Fibroblast of mammary gland (primary cell): Measurements from ENCODE around the gene IFIT1B.

Experiments used
- DNase-seq: peaks from one replicate; pipeline ENCODE4 v3.0.0-alpha.2; 2010; ENCODE audit warnings: low read depth
- H3K4me3 ChIP-seq: 2 replicates; pipeline ENCODE4 v1.5.1; 2011; ENCODE audit warnings: low read depth, mild to moderate bottlenecking, low read length, moderate library complexity; ENCODE audit not compliant: control insufficient read depth
- TF ChIP-seq, protein P1 (sequence below): conservative IDR thresholded peaks from 2 replicates; pipeline ENCODE4 v1.5.1; 2011; ENCODE audit warnings: low read depth, low read length, inconsistent platforms; ENCODE audit not compliant: control insufficient read depth, insufficient read depth

The IFIT1B gene

DNA sequence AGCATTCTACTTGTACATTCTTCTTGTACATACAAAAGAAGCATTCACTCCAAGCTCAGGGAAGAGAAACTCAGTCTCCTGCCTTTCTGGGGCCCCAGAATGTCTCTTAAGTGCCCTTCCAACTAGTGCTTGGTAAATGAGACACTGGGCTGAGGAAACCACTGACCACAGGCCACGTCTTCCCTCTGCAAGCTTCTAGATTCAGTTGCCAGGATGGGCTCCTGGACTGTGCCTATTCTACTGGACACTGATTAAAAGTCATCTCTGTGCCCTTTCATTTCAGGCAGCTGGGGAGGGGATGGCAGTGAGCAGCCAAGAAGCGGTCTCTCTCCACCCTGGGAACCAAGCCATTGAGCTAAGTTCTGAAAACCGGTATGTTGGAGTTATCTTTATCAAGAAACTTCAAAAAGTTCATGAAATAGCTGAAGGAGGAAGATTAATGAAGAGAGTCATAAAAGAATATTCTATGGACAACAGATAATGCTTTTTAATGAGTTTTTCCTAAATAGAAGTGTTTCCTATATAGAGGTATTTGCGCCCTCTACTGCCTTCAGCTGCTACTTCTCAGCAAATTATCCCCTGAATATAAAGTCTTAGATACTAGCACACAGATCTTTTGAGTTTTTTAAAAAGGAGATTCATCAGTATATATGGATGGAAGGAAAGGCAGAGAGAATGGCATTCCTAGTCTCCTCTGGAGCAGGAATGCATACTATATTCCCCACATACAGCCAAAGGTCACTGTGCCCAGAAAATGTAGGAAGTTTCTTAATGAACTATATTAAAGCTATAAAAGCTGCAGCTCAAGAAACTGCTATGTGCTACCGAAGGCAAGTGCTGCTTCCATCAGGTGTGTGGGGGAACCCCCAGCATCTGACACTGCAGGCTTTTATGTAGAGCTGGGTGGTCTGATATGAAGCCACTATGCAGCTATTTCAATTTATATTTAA, 8.4 kb upstream of the IFIT1B start:
- H3K4me3 ChIP-seq, result no peak overlapping the region
- TF ChIP-seq, protein P1, sequence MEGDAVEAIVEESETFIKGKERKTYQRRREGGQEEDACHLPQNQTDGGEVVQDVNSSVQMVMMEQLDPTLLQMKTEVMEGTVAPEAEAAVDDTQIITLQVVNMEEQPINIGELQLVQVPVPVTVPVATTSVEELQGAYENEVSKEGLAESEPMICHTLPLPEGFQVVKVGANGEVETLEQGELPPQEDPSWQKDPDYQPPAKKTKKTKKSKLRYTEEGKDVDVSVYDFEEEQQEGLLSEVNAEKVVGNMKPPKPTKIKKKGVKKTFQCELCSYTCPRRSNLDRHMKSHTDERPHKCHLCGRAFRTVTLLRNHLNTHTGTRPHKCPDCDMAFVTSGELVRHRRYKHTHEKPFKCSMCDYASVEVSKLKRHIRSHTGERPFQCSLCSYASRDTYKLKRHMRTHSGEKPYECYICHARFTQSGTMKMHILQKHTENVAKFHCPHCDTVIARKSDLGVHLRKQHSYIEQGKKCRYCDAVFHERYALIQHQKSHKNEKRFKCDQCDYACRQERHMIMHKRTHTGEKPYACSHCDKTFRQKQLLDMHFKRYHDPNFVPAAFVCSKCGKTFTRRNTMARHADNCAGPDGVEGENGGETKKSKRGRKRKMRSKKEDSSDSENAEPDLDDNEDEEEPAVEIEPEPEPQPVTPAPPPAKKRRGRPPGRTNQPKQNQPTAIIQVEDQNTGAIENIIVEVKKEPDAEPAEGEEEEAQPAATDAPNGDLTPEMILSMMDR, result peak; percentile 74
- DNase-seq, result peak; percentile 65

DNA sequence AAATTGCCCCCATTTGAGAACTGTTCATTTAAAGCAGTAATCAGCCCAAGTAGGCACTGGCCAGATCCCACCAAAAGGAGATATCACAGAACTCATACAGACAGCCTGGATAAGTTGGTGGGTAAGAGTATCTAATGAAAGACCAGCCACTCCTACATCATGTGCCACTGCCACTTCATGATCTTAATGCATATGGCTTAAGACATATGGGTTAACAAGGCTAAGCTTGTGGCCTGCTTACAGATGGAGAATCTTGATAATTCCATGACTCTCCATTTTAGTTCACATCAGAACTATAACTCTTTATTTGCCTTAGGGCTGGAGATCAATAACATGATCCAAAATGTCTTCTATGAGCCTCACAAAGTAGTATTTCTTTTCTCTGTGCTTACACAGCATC, 6.8 kb upstream of the IFIT1B start:
- no peak overlapping the region for H3K4me3 ChIP-seq
- no peak for DNase-seq
- TF ChIP-seq, protein P1, result no peak

DNA sequence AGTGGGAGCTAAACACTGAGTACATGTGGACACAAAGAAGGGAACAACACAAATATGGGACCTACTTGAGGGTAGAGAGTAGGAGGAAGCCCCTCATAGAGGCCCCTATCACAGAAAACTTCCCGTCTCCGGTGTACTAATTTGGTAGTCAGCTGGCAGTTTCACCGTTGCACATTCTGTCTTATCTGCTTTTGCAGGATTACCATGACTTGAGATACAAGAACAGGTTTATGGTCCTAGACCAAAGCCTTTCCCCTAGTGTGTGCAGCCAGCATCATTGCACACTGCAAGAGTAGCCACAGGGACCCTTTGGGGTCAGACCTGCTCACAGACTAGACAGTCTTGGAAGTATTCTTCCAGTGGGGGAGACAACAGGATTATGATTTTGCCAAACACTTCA, 5.9 kb upstream of the IFIT1B start:
- no peak overlapping the region for H3K4me3 ChIP-seq
- TF ChIP-seq, protein P1, result no peak
- no peak for DNase-seq

DNA sequence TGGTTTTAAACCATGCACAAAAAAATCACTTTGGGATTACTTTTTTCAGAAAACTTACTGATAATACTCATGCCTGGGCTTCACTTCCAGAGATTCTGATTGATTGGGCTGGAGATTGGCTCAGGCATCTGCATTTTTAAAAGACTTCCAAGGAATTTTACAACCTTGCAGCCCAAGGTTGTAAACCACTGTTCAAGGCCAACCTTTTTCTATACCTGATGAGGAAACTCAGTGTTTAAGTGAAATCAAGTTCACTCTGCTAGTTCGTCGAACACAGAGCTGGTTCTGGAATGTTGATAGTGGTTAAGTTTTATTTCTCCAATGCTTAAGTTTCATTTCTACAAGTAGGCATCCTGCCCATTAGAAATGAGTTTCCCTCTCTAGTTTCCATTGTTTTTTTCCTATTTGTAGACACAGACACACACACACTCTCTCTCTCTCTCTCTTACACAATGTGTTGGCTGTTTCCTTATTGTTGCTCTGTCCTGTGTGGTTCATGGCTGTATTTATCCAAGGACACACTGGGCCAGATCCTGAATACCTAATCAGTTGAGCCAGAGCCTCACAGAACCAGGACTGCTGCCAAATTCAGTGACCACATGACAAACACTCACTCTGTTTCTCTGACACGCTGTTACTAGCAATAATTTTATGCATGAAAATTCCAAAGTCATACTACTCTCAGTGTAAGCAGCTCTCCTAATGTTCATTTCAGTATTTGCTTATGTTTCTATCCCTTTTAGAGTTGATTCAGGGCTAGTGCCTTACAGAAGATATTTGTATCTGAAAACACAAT, 3.7 kb upstream of the IFIT1B start:
- TF ChIP-seq, protein P1, result no peak
- peak; percentile 95 for DNase-seq
- no peak overlapping the region for H3K4me3 ChIP-seq

DNA sequence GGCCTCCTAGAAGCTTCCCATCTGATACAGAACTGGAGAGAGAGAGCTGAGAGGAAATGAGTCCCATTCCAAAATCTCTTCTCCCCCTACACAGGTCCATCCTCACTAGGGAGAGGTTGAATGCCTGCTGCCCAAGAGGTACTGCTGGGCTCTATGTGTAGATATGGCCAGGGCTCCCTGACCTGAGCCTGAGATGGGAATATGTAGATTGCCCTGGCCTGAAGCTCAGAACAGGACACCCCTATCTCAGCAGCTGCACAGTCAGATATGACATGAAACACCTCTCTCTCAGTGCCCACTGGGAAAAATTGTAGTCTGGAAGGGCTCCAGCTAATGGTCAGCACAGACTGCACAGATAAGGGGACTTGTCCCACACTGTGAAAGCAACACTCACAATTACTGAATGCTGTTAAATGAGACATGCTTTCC, 3.1 kb upstream of the IFIT1B start:
- TF ChIP-seq, protein P1, result no peak
- DNase-seq, result no peak
- no peak overlapping the region for H3K4me3 ChIP-seq

DNA sequence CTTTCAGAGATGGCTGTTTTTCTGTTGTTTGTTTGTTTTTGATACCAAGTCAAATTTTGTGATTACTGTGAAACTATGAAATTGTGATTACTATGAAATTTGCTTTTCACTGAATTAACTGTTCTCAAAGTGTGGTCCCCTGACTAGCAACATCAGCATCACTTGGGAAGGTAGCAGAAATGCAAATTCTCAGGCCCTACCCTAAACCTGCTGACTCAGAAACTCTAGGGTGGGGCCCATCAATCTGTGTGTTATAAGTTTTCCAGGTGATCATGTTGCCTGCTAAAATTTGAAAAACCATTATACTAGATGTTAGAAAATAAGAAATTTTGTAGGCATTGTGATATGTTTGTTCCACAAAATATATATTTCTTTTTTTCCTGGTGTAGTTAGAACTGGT, 1.2 kb downstream of the IFIT1B start:
- TF ChIP-seq, protein P1, result no peak
- no peak for DNase-seq
- H3K4me3 ChIP-seq, result no peak overlapping the region
